WI38 (cell line): ENCODE measurements around the gene NCF4.

Source experiments
- H3K4me3 ChIP-seq: 2 replicates; pipeline ENCODE4 v1.5.1; 2011; ENCODE audit warnings: low read depth, mild to moderate bottlenecking, control low read depth, low read length
- CTCF ChIP-seq: IDR thresholded peaks from 2 replicates; pipeline ENCODE4 v1.5.1; 2012; ENCODE audit warnings: low read depth, mild to moderate bottlenecking, control low read depth, low read length

The NCF4 gene

GRCh38 chr22:36865346-36865745 lies 4.5 kb downstream of the NCF4 start:
- H3K4me3 ChIP-seq, result no peak overlapping the region
- TF ChIP-seq CTCF, result no peak

GRCh38 chr22:36867695-36868094 lies 6.9 kb downstream of the NCF4 start:
- no peak overlapping the region for H3K4me3 ChIP-seq
- TF ChIP-seq CTCF, result no peak

- no peak for TF ChIP-seq CTCF
- H3K4me3 ChIP-seq, result no peak overlapping the region
Observed at GRCh38 chr22:36868546-36869181, 7.9 kb downstream of the NCF4 start.

- TF ChIP-seq CTCF, result no peak
- no peak overlapping the region for H3K4me3 ChIP-seq
Observed at GRCh38 chr22:36870250-36870649, 9.4 kb downstream of the NCF4 start.

GRCh38 chr22:36871669-36872081 lies 10.9 kb downstream of the NCF4 start:
- no peak for TF ChIP-seq CTCF
- H3K4me3 ChIP-seq, result no peak overlapping the region

- H3K4me3 ChIP-seq, result no peak overlapping the region
- TF ChIP-seq CTCF, result no peak
Observed at GRCh38 chr22:36872084-36872483, 11.3 kb downstream of the NCF4 start.

- no peak overlapping the region for H3K4me3 ChIP-seq
- TF ChIP-seq CTCF, result no peak
Observed at GRCh38 chr22:36872866-36873498, 12.2 kb downstream of the NCF4 start.
